Activated CD8-positive, alpha-beta T cell treated with anti-CD3 and anti-CD28 coated beads for 36 hours (primary cell): Measurements from ENCODE around the gene GLCCI1. TPM values are rescaled to one million over a fixed set of nuclear protein-coding genes. Genes with fewer than 3 reads are reported as not detected.
"Not testable (repeated sequence)": the region's sequence is repeated elsewhere in the genome, so short reads cannot be mapped to it uniquely, and the experiment has no call there.

ENCODE experiments used
- ATAC-seq: fragments of 200-7000 bp; cut with Tn5 transposase; one replicate; pipeline ENCODE4 v1.10.0; 2021; ENCODE audit warnings: mild to moderate bottlenecking, moderate library complexity
- CTCF ChIA-PET: fragments of 350-600 bp; sonication (Branson Sonifier 250); formaldehyde crosslinking; loops from one replicate; lab custom pipeline; 2021; ENCODE audit warnings: antibody characterized with exemption; lab: Charles Lee
- POLR2A ChIA-PET: fragments of 350-600 bp; sonication (Branson Sonifier 250); formaldehyde crosslinking; loops from one replicate; lab custom pipeline; 2021; ENCODE audit warnings: antibody characterized with exemption; lab: Charles Lee
- DNase-seq: peaks from one replicate; pipeline ENCODE4 v3.0.0-alpha.2; 2020
- H3K27ac Mint-ChIP-seq: one replicate; pipeline ENCODE4 v1.8.0; 2021; ENCODE audit warnings: mild to moderate bottlenecking, mixed read lengths
- H3K27me3 Mint-ChIP-seq: one replicate; pipeline ENCODE4 v1.8.0; 2021; ENCODE audit warnings: mixed read lengths
- H3K36me3 Mint-ChIP-seq: one replicate; pipeline ENCODE4 v1.8.0; 2021; ENCODE audit warnings: low read depth, mixed read lengths
- H3K4me1 Mint-ChIP-seq: one replicate; pipeline ENCODE4 v1.8.0; 2021; ENCODE audit warnings: low read depth, mixed read lengths
- H3K4me3 Mint-ChIP-seq: one replicate; pipeline ENCODE4 v1.8.0; 2021; ENCODE audit warnings: mild to moderate bottlenecking, moderate library complexity, mixed read lengths
- H3K9me3 Mint-ChIP-seq: one replicate; pipeline ENCODE4 v1.8.0; 2021; ENCODE audit warnings: mixed read lengths
- CTCF ChIP-seq: fragments of 200-600 bp; IDR thresholded peaks from one replicate; pipeline ENCODE4 v1.8.0; 2022; ENCODE audit warnings: antibody characterized with exemption, mild to moderate bottlenecking
- intact Hi-C: fragments of 100-400 bp; cut with micrococcal nuclease; formaldehyde crosslinking; loops from one replicate; pipeline ENCODE4 v1.10.0; 2022
- total RNA-seq, 2 experiments: library from RNA; stranded (reverse); gene quantifications; one replicate each; pipeline ENCODE4 v1.2.3, GENCODE V29; 2021

Gene GLCCI1
- total RNA-seq, 2 experiments from 2014 or later = 11.3 to 13.0 TPM

GRCh38 chr7:7990441-7990761 lies 21.8 kb downstream of the GLCCI1 start:
- H3K4me3 Mint-ChIP-seq = peak overlapping the region; percentile 67
- DNase-seq (no peak), ATAC-seq (no peak)
- peaks cover 9% of the 10 kb centered on the region for H3K36me3 Mint-ChIP-seq
- H3K27me3 Mint-ChIP-seq = no peaks in the 10 kb centered on the region
- ChIA-PET POLR2A (no interaction called here), CTCF (interaction anchor here (1.0 to 1.4 kb wide), 2 partner anchors 18 to 20 kb away, joined by 4 to 6 read pairs; no protein-coding TSS in a partner anchor)
- peaks cover 46% of the 10 kb centered on the region for H3K4me1 Mint-ChIP-seq
- peak overlapping the region; percentile 67 for H3K27ac Mint-ChIP-seq
- intact Hi-C loops = loop anchor here (10.0 kb wide), 1 partner anchor 346 kb away; the partner anchor contains the start of gene UMAD1
- H3K9me3 Mint-ChIP-seq = peaks cover 16% of the 10 kb centered on the region
- TF ChIP-seq CTCF = no peak

GRCh38 chr7:7992506-7992905 lies 23.9 kb downstream of the GLCCI1 start:
- H3K9me3 Mint-ChIP-seq = peaks cover 20% of the 10 kb centered on the region
- CTCF ChIA-PET = interaction anchor here (1.5 kb wide), 1 partner anchor 23 kb away, joined by 3 read pairs; no protein-coding TSS in a partner anchor
- no peak overlapping the region for H3K27ac Mint-ChIP-seq
- no peak for ATAC-seq
- H3K27me3 Mint-ChIP-seq = no peaks in the 10 kb centered on the region
- H3K4me3 Mint-ChIP-seq = no peak overlapping the region
- POLR2A ChIA-PET = no interaction called here
- H3K4me1 Mint-ChIP-seq = peaks cover 47% of the 10 kb centered on the region
- peaks cover 13% of the 10 kb centered on the region for H3K36me3 Mint-ChIP-seq
- no peak for TF ChIP-seq CTCF
- DNase-seq = no peak
- intact Hi-C loops = loop anchor here (10.0 kb wide), 1 partner anchor 348 kb away; the partner anchor contains the start of gene UMAD1

- H3K4me1 Mint-ChIP-seq = peaks cover 25% of the 10 kb centered on the region
- H3K27me3 Mint-ChIP-seq, H3K4me3 Mint-ChIP-seq, CTCF ChIA-PET, DNase-seq, POLR2A ChIA-PET, H3K27ac Mint-ChIP-seq, ATAC-seq: not testable (repeated sequence)
- peaks cover 13% of the 10 kb centered on the region for H3K36me3 Mint-ChIP-seq
- peaks cover 20% of the 10 kb centered on the region for H3K9me3 Mint-ChIP-seq
- intact Hi-C loops = loop anchor here (10.0 kb wide), 1 partner anchor 351 kb away; the partner anchor contains the start of gene UMAD1
Measured at GRCh38 chr7:7995348-7995747, 26.8 kb downstream of the GLCCI1 start.

- Mint-ChIP-seq H3K36me3 (peaks cover 22% of the 10 kb centered on the region), H3K27me3 (no peaks in the 10 kb centered on the region), H3K4me1 (peaks cover 21% of the 10 kb centered on the region), H3K9me3 (peaks cover 29% of the 10 kb centered on the region), H3K27ac (peak overlapping the region; percentile 87), H3K4me3 (no peak overlapping the region)
- TF ChIP-seq CTCF = no peak
- DNase-seq (no peak), ATAC-seq (peak; percentile 64)
- ChIA-PET POLR2A (interaction anchor here (0.6 kb wide), 1 partner anchor 51 kb away, joined by 3 read pairs; no protein-coding TSS in a partner anchor), CTCF (interaction anchor here (1.0 to 2.5 kb wide), 3 partner anchors 29 to 194 kb away, joined by 3 to 6 read pairs (median 5); no protein-coding TSS in a partner anchor)
- intact Hi-C loops = loop anchor here (10.0 kb wide), 1 partner anchor 352 kb away; the partner anchor contains the start of gene UMAD1
Measured at GRCh38 chr7:7996568-7996967, 28.0 kb downstream of the GLCCI1 start.

- DNase-seq (no peak), ATAC-seq (no peak)
- intact Hi-C loops = no loop called here
- ChIA-PET POLR2A (no interaction called here), CTCF (no interaction called here)
- peaks cover 27% of the 10 kb centered on the region for H3K36me3 Mint-ChIP-seq
- no peaks in the 10 kb centered on the region for H3K27me3 Mint-ChIP-seq
- H3K4me3 Mint-ChIP-seq = no peak overlapping the region
- H3K9me3 Mint-ChIP-seq = peaks cover 16% of the 10 kb centered on the region
- H3K27ac Mint-ChIP-seq = no peak overlapping the region
- TF ChIP-seq CTCF = no peak
- peaks cover 19% of the 10 kb centered on the region for H3K4me1 Mint-ChIP-seq
Measured at GRCh38 chr7:8000315-8000941, 31.8 kb downstream of the GLCCI1 start.
